ENCODE results near the gene HSPE1. TPM values are rescaled to one million over a fixed set of nuclear protein-coding genes. Genes with fewer than 3 reads are reported as not detected.
"Not testable (repeated sequence)": the region's sequence is repeated elsewhere in the genome, so short reads cannot be mapped to it uniquely, and the experiment has no call there.

The HSPE1 gene
- polyA plus RNA-seq, 3 donors from 2014 or later: 60.2 to 96.7 (median 93.7) TPM

DNA sequence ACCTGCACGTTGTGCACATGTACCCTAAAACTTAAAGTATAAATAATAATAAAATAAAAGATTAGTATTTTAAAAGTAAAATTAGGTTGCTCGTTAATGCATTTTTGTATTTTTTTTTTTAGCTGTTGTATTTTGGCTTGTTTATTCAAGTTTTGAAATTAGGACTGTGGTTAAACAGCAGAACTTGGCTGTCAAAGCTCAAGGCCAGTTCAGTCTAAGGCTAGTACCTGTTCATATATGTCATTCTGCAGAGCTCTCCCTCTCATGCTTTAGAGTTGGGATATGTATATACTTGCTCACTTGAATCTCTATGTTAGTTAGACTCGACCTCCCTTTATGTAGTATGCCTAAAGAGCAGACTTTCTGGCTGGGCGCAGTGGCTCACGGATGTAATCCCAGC is 48.4 kb downstream of the HSPE1 start:
- no peak for DNase-seq
- Mint-ChIP-seq H3K27ac (no peak overlapping the region), H3K4me3 (no peak overlapping the region), H3K27me3 (ENCODE audit: low read depth in 3 of 3) (no peaks in the 10 kb centered on the region), H3K4me1 (peaks cover 4 to 26% of the 10 kb centered on the region in 2 donors), H3K36me3 (peaks cover 8 to 20% (median 11%) of the 10 kb centered on the region in 3 donors), H3K9me3 (no peaks in the 10 kb centered on the region)

DNA sequence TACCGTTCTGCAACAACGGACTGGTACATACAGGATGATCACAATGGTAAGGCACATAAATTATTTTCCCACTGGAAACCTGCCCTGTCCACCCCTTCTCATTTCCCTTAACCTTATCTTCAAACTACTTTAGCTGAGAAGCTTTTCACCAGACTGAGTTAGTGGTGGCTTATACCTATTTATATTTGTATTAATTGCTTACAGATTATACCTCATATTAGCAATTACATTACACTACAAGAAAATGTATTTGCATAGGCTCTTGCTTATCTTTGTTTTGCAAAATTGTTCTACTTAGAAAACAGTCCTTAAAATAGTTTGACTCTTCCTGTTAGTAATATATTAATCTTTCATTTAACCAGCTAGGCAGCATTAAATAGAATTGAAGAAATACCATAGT is 51.1 kb downstream of the HSPE1 start:
- H3K36me3 Mint-ChIP-seq: peaks cover 9 to 18% (median 11%) of the 10 kb centered on the region in 3 donors
- peaks cover 4 to 17% of the 10 kb centered on the region in 2 donors for H3K4me1 Mint-ChIP-seq
- not testable (repeated sequence) for DNase-seq; H3K27me3 Mint-ChIP-seq (ENCODE audit: low read depth in 3 of 3); H3K9me3 Mint-ChIP-seq; H3K27ac Mint-ChIP-seq; H3K4me3 Mint-ChIP-seq

Other genes with a start within 250 kb of the HSPE1 start
- 100 to 1,000 TPM in 1 of 3 donors, 10 to 100 TPM in 2; 58.0 to 125 (median 65.6) TPM for gene ANKRD44, start 189.6 kb upstream of the HSPE1 start, polyA plus RNA-seq
- 100 to 1,000 TPM; 123 to 165 (median 133) TPM for gene SF3B1, start 65.4 kb upstream of the HSPE1 start, polyA plus RNA-seq
- gene COQ10B, start 46.8 kb upstream of the HSPE1 start, polyA plus RNA-seq: 10 to 100 TPM; 49.4 to 80.9 (median 56.6) TPM
- gene HSPD1, start 539 bp upstream of the HSPE1 start, polyA plus RNA-seq: 10 to 100 TPM; 50.7 to 77.3 (median 52.2) TPM
- 10 to 100 TPM; 33.5 to 56.0 (median 33.9) TPM for gene MOB4, start 15.7 kb downstream of the HSPE1 start, polyA plus RNA-seq
- gene RFTN2, start 175.2 kb downstream of the HSPE1 start, polyA plus RNA-seq: under 1 TPM in 1 of 3 donors, not detected in 2; 0.06 TPM
- gene MARS2, start 205.0 kb downstream of the HSPE1 start, polyA plus RNA-seq: 1 to 10 TPM; 4.6 to 9.6 (median 9.0) TPM